Erythroblast (primary cell): Measurements from ENCODE around the gene YAF2.

Experiments used
- GATA1 ChIP-seq: IDR thresholded peaks from 2 replicates; pipeline ENCODE4 v1.6.1; 2011; ENCODE audit warnings: low read depth, mild to moderate bottlenecking, control low read depth, low read length, moderate library complexity
- POLR2A ChIP-seq: IDR thresholded peaks from 2 replicates; pipeline ENCODE4 v1.6.1; 2011; ENCODE audit warnings: mild to moderate bottlenecking, low read length

DNA sequence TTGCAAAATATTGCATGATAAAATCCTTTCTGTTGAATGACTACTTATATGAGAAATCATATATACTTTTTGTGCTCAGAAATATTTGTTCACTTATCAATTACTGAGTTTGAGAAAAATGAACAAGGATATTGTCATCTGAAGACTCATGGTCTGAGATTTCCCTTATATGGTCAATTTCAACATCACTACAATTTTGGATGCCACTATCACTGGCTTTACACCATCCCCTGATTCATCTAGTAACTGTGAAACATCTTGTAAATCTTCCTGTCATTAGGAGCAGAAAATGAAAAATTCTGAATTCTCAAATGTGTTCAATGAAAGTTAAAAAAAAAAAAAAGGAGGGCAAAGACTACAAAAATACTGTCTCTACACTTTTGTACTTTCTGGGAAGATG, 71.5 kb downstream of the YAF2 start:
- TF ChIP-seq POLR2A = no peak
- TF ChIP-seq GATA1 = no peak
